Lung (tissue), 12 donors: ENCODE measurements around the gene REXO1. TPM values are rescaled to one million over a fixed set of nuclear protein-coding genes. Genes with fewer than 3 reads are reported as not detected.

Experiments used
- ATAC-seq: fragments of 200-7000 bp; cut with Tn5 transposase; one replicate; pipeline ENCODE4 v1.9.1; 2020; ENCODE audit warnings: moderate number of reproducible peaks; ENCODE audit not compliant: insufficient read depth, low FRiP score
- DNase-seq, 3 donors: peaks; one replicate each; pipeline ENCODE4 v3.0.0-alpha.2; 2013 to 2017
- H3K27ac ChIP-seq, 2 donors: one replicate each; pipeline ENCODE4 v1.5.1; 2013; ENCODE audit warnings: mild to moderate bottlenecking in 2 of 2, moderate library complexity in 2 of 2, control low read depth in 1 of 2, inconsistent platforms in 1 of 2, low read depth in 1 of 2, low read length in 1 of 2
- H3K27me3 ChIP-seq, 3 donors: one replicate each; pipeline ENCODE4 v1.5.1; 2013; ENCODE audit warnings: low read length in 2 of 3; ENCODE audit not compliant: control insufficient read depth in 3 of 3, insufficient read depth in 3 of 3
- H3K36me3 ChIP-seq, 4 donors: one replicate each; pipeline ENCODE4 v1.5.1; 2013; ENCODE audit warnings: low read length in 4 of 4, mild to moderate bottlenecking in 1 of 4, moderate library complexity in 1 of 4; ENCODE audit not compliant: control insufficient read depth in 4 of 4, insufficient read depth in 4 of 4
- H3K4me1 ChIP-seq, 5 donors: one replicate each; pipeline ENCODE4 v1.5.1; 2013; ENCODE audit warnings: low read length in 5 of 5, mild to moderate bottlenecking in 2 of 5, moderate library complexity in 1 of 5; ENCODE audit not compliant: control insufficient read depth in 5 of 5, insufficient read depth in 5 of 5
- H3K4me3 ChIP-seq: one replicate; pipeline ENCODE4 v1.5.1; 2013; ENCODE audit warnings: mild to moderate bottlenecking, control low read depth, moderate library complexity
- H3K9ac ChIP-seq, 2 donors: one replicate each; pipeline ENCODE4 v1.5.1; 2013; ENCODE audit warnings: low read length in 2 of 2, control low read depth in 1 of 2; ENCODE audit not compliant: insufficient read depth in 1 of 2
- H3K9me3 ChIP-seq, 4 donors: one replicate each; pipeline ENCODE4 v1.5.1; 2013; ENCODE audit warnings: low read length in 3 of 4, mild to moderate bottlenecking in 1 of 4, moderate library complexity in 1 of 4; ENCODE audit not compliant: control insufficient read depth in 4 of 4, insufficient read depth in 3 of 4
- WGBS, 2 donors: extraction: QIAGEN DNeasy Blood & Tissue Kit; methylation state at CpG; one replicate each; pipeline ENCODE4 v1.1.7; 2013; 5-methylcytosine and 5-hydroxymethylcytosine counted together
- polyA plus RNA-seq, 2 donors: library from polyadenylated mRNA; stranded (reverse); fragments of 200-250 nt; gene quantifications; one replicate each; pipeline ENCODE4 v1.2.1, GENCODE V29; 2013
- total RNA-seq, 2 donors: library from RNA; depleted of rRNA in 1 of 2; stranded (reverse); fragments of >200 nt in 1 of 2; gene quantifications; one replicate each; pipeline ENCODE4 v1.2.1, GENCODE V29; 2014 to 2021
- TF ChIP-seq, protein P1 (sequence below): IDR thresholded peaks from 2 replicates; pipeline ENCODE4 v1.5.1; 2012; ENCODE audit warnings: mild to moderate bottlenecking; ENCODE audit errors: control extremely low read depth, extremely low read depth
- donor health status: control.
- donor health status: control.
- donor health status: Bipolar disorder and iron deficiency.
- donor health status: healthy.
- donor health status: DM: yes; HTN: yes; CAD: no.

The REXO1 gene
- total and polyA plus RNA-seq, 4 donors = 15.6 to 40.3 (median 27.2) TPM

DNA sequence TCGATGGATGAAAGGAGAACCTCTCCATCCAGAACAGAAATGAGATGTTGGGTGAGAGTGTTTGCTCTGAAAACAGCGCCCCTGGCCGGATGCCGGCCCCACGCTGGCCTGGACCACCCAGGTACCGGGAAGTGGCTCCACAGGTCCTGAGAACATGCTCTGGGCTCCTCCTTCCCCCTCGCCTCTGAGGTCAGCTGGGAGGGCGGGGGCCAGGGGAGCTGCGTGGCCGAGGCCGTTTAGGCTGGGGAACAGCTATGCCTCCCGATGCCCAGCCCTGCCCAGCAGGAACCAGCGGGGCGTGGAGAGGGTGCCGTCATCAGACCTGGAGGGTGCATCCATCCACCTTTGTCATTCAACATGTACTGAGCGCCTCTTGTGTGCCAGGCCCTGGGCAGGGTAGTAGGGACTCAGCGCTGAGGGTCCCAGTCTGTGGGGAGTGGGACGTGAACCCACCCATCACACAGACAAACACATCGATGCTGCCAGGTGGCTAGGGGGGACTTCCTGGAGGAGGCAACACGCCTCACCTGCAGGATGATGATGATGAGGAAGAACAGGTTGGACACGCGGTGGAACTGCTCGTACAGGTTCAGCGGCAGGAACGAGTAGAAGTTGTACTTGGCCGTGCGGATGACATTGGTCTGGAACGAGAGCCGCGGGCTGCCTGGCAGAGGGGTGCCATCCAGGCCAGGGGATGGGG, 40.4 kb downstream of the REXO1 start:
- H3K27me3 ChIP-seq = no peaks in the 10 kb centered on the region
- WGBS, 2 donors = 69 to 86% methylated on average over 30 of the region's 30 CpGs
- ATAC-seq = no peak
- no peak overlapping the region for H3K4me3 ChIP-seq
- TF ChIP-seq, protein P1, sequence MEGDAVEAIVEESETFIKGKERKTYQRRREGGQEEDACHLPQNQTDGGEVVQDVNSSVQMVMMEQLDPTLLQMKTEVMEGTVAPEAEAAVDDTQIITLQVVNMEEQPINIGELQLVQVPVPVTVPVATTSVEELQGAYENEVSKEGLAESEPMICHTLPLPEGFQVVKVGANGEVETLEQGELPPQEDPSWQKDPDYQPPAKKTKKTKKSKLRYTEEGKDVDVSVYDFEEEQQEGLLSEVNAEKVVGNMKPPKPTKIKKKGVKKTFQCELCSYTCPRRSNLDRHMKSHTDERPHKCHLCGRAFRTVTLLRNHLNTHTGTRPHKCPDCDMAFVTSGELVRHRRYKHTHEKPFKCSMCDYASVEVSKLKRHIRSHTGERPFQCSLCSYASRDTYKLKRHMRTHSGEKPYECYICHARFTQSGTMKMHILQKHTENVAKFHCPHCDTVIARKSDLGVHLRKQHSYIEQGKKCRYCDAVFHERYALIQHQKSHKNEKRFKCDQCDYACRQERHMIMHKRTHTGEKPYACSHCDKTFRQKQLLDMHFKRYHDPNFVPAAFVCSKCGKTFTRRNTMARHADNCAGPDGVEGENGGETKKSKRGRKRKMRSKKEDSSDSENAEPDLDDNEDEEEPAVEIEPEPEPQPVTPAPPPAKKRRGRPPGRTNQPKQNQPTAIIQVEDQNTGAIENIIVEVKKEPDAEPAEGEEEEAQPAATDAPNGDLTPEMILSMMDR = no peak
- H3K36me3 ChIP-seq = no peaks in the 10 kb centered on the region
- H3K9ac ChIP-seq = no peak overlapping the region
- peaks cover 0 to 3% (median under 1%) of the 10 kb centered on the region in 5 donors for H3K4me1 ChIP-seq
- H3K9me3 ChIP-seq = no peaks in the 10 kb centered on the region
- peak in 1 of 3 donors; percentile 49 for DNase-seq
- H3K27ac ChIP-seq = no peak overlapping the region

DNA sequence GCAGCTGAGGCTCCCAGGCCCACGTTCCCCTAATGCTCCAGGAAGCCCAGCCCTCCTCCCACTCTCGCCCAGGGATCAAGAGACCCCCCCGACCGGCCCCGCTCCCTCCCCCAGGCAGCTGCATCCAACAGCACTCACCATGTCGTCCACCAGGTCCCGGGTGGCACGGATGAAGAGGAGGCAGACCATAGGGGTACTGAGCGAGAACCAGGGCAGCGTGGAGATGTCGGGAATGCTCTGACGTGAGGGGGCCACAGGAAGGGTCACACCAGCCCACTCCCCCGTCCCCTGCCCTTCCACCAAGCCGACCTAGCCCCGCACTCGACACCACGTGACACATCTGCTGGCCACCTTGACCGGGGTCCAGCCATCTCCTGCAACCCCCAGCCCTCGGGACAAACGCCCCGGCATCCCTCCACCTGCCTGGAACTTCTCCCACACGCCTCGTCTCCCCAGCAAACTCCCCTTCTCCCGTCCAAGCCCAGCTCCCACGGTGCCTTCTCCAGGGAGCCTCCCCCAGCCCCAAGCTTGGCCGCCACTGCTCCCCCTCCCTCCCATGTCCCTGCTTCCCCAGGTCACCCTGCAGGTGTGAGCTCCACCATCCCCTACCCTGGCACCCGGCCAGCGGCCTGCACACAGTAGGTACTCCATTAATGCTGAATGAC, 41.1 kb downstream of the REXO1 start:
- TF ChIP-seq, protein P1 = no peak
- Histone ChIP-seq H3K27me3 (no peaks in the 10 kb centered on the region), H3K4me1 (peaks cover 0 to 2% (median 0%) of the 10 kb centered on the region in 5 donors), H3K36me3 (no peaks in the 10 kb centered on the region), H3K9me3 (no peaks in the 10 kb centered on the region), H3K9ac (no peak overlapping the region), H3K27ac (no peak overlapping the region), H3K4me3 (no peak overlapping the region)
- ATAC-seq (no peak), DNase-seq (no peak)
- 68 to 81% methylated on average over 28 of the region's 28 CpGs for WGBS, 2 donors

DNA sequence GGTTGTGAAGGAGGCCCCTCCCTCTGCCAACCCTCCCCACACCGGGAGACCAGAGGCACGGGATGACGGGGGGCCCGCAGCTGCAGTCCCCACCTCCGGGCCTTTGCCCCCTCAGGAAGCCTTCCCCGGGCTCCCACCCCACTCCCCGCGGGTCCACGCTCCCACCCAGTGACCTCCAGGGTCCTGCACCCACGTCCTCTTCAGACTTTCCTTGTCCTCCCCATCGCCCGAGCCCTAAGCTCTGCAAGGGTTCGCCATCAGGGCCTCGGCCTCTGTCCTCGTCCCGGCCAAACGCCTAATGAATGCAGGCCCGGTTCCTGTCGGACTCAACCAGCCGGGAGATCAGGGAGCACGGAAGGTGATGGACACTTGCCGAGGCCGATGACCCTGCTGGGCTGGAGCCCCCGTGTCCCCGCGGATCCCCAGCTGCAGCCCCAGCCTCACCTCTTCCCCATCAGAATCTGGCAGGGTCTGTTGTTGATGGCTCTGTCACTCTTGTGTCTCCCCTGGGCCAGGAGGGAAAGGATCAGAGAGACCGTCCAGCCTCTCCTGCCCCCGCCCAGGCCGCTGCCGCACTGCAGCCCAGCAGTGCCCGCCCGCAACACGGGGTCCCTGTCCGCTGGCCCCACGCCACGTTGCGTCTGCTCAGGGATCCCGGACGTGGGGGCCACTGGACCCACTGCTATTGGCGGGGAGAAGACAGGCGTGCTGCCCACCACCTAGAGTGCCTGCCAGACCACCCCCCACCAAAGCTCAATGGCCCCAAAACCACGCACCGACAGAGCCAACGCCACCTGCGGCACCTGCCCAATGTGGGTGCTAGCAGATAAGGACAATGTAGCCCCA, 41.9 kb downstream of the REXO1 start:
- DNase-seq (no peak), ATAC-seq (no peak)
- WGBS, 2 donors = 82 to 88% methylated on average over 45 of the region's 45 CpGs
- Histone ChIP-seq H3K27me3 (no peaks in the 10 kb centered on the region), H3K4me1 (peaks cover 0 to under 1% (median 0%) of the 10 kb centered on the region in 5 donors), H3K27ac (no peak overlapping the region), H3K9me3 (no peaks in the 10 kb centered on the region), H3K36me3 (no peaks in the 10 kb centered on the region), H3K9ac (no peak overlapping the region), H3K4me3 (no peak overlapping the region)
- TF ChIP-seq, protein P1 = no peak
